DMS 273 treated with DMSO at 0.1 percent for 48 hours (cell line): ENCODE measurements around the gene SHROOM3.

Source experiments
- DNase-seq: peaks from one replicate; lab custom pipeline; 2025; lab: John Stamatoyannopoulos, UW

Gene SHROOM3

DNA sequence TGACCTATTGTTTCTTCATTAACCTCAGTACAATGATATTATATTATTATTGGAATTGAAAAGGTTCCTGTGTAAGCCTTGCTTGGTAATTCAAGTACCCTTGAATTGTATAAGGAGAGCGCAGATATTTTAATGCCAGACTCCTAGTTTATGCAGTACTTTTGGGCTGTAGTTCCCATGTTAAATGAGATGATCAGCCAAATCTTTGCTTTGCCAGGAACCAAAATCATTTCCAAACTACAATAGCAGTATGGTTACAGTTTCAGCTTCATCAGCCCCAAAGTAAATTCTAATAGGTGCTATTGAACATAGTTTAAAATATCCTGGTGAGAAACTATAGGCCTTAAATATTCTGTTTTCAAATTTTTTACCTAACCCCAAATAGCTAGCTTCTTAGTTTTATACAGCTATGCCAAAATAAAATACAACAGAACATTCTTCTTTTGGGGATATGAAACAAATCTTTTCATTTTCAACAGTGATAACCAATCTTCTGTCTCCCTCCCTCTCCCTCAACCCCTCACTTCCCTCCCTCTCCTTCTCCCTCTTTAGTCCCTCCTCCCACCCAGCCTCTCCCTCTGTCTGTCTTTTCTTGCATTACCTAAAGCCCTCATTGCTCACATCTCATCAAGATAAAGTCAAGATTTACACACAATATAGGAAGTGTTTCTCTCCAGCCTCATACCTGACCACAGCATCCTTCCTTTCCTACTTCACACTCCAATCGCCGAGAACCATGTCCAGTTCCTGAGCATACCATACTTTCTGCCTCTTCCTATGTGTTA, 190.1 kb downstream of the SHROOM3 start:
- DNase-seq = no peak

GRCh38 chr4:76626686-76627465, 191.8 kb downstream of the SHROOM3 start:
- DNase-seq = no peak

DNA sequence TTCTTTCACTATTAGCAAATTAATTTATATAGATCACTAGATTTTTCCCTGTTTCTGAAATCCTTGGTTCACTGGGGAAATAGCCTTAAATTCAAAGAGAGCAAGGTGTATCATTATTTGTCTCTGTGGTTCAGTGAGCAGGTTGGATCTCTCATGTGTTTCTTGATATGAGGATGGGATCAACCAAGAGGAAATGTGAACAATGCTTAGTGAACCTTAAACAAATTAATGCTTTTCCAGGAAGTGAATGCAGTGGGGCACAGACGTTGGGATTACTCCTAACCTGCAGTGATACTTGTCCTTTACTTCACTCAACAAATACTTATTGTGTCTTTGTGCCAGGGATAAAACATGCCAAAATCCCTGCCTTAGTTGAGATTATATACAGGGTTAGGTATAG, 193.2 kb downstream of the SHROOM3 start:
- DNase-seq = no peak

DNA sequence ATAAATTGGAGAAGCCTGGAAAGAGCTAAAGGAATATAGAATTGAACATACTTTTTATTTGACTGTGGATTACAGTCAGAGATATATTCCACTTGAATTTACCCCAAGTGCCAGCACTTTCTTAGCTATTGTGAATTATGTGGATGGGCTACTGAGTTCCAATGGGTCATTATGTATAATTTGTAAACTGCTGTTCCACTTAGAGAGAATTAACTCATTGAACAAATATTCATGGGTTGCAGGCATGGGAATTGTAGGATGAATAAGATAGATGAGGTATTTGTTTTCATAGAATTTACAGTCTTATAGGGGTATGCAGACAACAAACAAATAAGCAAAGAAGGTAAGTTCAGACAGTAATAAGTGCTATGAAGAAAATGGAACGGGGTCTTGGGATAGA, 195.7 kb downstream of the SHROOM3 start:
- no peak for DNase-seq

GRCh38 chr4:76634220-76634619, 199.2 kb downstream of the SHROOM3 start:
- DNase-seq = no peak

DNA sequence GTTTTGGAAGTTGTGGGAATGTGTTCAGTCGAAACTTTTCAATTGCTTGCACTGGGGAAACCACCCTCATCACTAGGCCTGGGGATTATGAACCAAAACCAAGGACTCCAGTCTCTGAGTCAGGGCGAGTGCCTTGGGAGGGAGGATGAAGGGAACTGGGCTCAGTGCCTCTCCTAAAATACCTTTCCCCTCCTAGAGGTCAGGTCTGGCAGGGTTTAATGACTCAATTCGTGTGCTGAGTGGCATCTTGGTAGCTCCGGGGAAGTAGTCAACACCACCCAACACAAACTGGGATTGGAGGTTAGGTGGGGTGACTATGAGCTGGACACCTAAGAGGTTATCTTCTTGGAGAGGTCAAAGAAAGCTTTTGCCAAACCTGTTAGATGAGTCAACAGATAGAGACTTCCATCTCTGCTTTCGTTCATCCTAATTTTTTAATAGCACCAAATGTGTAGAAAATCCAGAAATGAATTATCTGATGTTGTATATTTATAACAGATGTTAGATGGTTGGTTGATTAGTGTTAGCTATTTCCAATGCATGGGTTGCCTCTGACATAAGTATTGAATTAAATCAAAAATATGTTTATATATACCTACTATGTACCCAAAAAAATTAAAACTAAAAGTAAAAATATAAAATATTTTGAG, 202.8 kb downstream of the SHROOM3 start:
- DNase-seq = no peak

GRCh38 chr4:76639288-76639687, 204.3 kb downstream of the SHROOM3 start:
- no peak for DNase-seq

GRCh38 chr4:76640353-76640910, 205.4 kb downstream of the SHROOM3 start:
- no peak for DNase-seq

DNA sequence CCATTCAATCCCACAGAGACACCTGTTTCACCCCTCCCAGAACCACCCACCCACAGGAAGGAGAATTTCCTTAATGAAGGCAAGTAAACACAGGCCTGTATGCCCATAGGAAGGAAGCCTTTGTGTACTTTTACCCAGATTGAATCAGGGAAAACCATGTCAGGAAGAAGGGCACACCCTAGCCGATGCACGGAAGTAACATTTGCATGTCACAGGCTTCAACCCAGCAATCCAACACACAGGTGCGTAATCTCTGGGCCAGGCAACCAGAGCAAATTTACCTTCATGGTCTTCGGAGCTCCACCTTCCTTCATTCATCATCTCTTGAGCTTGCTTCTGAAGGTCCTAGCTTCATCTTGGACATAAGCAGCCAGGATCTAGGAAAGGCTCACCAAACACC, 206.3 kb downstream of the SHROOM3 start:
- DNase-seq = no peak

DNA sequence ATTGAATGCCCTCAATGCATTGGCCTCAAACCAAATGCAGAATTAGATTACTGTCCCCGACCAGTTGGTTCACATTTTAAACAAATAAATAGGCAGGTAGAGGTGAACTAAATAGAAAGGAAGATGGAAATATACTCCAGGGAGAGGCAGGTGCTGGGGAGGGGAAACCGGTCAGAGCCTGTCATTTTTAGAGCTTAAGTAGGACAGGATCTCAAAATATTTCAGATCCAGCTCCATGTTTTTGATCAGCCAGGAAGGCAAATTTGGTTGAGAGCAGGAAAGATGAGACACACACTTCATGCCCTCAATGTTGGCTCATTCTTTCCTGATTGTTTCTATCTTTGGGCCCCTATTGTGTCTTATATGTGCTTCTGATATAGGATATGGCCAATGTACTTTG, 206.7 kb downstream of the SHROOM3 start:
- no peak for DNase-seq

DNA sequence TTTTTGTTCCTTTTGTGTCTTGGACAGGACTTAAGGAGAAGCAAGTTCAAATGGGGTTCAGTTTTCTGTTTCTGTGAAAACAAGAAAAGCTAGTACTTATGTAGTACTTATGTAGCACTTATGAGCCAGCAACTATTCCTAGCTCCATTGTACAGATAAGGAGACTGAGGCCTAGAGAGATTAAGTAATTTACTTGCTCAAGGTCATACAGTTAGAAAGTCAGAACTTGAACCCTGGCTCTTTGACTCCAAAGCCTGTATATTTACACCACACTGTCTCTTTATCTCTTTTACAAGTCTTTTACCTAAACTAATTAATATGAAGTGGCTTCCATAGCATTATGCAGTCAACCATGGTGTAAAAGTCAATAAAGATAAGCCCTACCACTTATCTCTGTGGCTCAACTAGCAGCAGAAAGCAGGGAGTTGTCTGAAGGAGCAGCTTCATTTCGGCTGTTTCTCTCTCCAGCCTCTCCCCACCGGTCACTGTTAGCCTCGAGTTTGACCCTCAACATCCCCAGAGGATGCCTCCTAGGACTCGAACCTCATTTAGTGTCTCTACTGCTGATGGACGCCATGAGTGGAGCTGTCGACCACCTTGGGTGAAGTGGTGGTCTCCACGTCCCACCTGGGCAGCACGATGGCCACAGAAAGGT, 209.9 kb downstream of the SHROOM3 start:
- no peak for DNase-seq

DNA sequence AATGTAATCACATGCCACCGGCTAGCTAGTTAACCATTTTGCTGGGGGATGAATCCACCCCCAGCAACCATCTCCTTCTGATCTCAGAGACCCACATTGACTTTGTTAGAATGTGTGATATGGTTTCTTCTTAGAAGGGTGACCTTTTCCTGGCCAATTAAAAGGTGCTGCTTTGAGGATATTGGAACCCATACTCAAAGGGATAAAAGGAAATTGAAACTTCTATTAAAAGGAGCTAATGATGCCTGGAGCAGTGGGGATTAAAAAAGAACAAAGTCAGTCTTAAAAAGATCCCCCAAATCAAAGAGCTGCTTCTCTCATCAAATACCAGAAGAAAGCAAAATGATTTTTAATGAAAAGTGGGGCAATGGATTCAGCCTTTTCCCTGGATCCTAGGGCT, 214.1 kb downstream of the SHROOM3 start:
- DNase-seq = no peak

DNA sequence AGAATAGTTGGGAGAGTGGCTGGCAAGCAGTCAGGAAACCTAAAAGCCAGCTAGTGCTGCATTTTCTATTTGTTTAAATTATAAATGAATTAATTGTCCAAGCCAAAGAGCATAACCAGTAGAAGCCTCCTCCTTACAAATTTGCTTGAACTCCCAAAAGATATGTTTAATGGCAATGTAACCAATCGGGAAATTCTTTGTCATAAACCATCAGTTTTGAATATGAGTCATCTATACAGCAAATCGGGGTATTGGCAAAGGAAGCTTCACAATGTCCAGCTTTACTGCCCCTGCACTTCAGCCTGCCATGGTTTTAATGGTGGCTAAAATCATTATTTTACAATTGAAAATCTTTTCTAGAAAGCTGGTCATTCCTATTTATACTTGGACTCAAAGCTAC, 216.6 kb downstream of the SHROOM3 start:
- no peak for DNase-seq

- DNase-seq = no peak
Measured at GRCh38 chr4:76652389-76652788, 217.4 kb downstream of the SHROOM3 start.

- DNase-seq = no peak
Measured at GRCh38 chr4:76654084-76654483, 219.1 kb downstream of the SHROOM3 start.

- no peak for DNase-seq
Measured at GRCh38 chr4:76654791-76655190, 219.8 kb downstream of the SHROOM3 start.

DNA sequence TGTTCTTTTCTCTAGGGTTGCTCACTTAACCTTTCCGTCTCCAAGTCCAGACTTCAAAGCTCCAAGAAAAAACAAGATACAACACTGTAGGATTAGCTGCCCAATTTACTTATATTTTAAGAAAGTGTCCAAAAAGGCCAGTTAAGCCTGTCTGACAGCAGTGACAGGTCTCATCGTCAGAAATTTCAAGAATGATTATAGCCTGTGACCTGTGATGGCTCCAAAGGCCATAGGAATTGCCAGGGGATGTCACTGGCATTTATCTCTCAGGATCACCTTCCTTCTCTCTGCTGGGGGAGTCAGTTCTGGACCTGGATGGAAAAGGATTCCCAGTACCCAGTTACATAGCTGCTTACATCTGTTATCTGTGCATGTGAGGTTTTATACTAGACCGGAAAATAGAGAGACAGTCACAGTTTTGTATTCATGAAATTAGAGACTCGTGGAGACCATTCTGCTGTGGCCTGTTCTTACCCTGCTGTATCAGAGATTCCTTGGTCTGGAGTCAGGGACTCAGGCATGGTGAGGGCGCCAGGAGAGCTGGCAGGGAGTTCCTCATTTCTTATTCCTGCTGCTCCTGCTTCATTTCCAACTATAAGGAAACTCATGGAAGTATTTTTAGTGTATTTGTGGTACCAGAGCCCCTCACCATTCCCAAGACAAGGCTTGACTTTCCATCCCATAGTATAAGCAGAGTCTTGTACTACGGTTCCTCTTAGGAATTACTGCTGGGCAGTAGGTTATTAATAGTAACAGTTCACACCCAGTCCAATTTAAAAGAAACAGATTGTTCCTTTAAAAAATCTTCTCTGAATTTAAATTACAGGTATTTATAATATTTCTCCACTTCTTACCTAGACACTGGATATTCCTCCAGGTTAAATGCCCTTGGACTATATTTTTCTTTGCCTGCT, 220.8 kb downstream of the SHROOM3 start:
- no peak for DNase-seq

DNA sequence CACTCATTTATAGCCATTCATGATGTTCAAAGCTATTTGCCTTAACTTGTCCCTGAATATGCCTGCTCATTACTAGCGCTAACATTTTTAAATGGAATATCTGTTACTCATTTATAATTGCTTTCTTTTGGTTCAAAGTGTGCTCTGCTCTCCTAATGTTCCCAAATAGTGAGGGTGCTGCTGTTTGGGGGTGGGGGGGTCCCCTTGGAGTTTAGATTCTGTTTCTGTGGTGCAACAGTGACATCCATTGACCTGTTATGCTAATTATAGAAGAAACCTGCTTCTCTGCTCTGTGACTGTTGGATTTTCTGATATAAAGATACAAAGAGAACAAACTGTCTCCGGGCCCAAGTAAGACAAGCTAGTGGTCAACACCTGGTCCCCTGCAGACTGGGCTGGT, 222.4 kb downstream of the SHROOM3 start:
- DNase-seq = no peak

GRCh38 chr4:76658231-76659102, 223.4 kb downstream of the SHROOM3 start:
- no peak for DNase-seq

- peak; percentile 28 for DNase-seq
Measured at GRCh38 chr4:76659103-76659490, 224.1 kb downstream of the SHROOM3 start.
